ENCODE results near the gene GPT2.

GPT2 gene

GRCh38 chr16:46889942-46890300 is 5.8 kb downstream of the GPT2 start:
- ATAC-seq, result no peak
- TF ChIP-seq ZC3H10 (CRISPR knock-in tag; IDR thresholded peaks at IDR 0.05), result no peak
- no peak for TF ChIP-seq TCF4 (CRISPR knock-in tag; IDR thresholded peaks at IDR 0.05; ENCODE audit: borderline replicate concordance)
- no peak for TF ChIP-seq PPARA (CRISPR knock-in tag; IDR thresholded peaks at IDR 0.05; ENCODE audit: borderline replicate concordance)
- TF ChIP-seq TSHZ2 (CRISPR knock-in tag; IDR thresholded peaks at IDR 0.05), result no peak
- TF ChIP-seq ZNF70 (CRISPR knock-in tag; IDR thresholded peaks at IDR 0.05), result no peak
- TF ChIP-seq RARB (CRISPR knock-in tag; IDR thresholded peaks at IDR 0.05), result no peak

GRCh38 chr16:46891910-46892309 is 7.7 kb downstream of the GPT2 start:
- TF ChIP-seq ISL1 (CRISPR knock-in tag; IDR thresholded peaks at IDR 0.05) (no peak), RARB (CRISPR knock-in tag; IDR thresholded peaks at IDR 0.05) (no peak), GLIS3 (CRISPR knock-in tag; IDR thresholded peaks at IDR 0.05) (no peak), PATZ1 (CRISPR knock-in tag; IDR thresholded peaks at IDR 0.05; ENCODE audit: borderline replicate concordance) (no peak), ZFP30 (CRISPR knock-in tag; IDR thresholded peaks at IDR 0.05) (no peak), ZNF70 (CRISPR knock-in tag; IDR thresholded peaks at IDR 0.05) (no peak), SNAI2 (CRISPR knock-in tag; IDR thresholded peaks at IDR 0.05) (no peak), ESRRG (CRISPR knock-in tag; IDR thresholded peaks at IDR 0.05) (no peak), ZNF8 (CRISPR knock-in tag; IDR thresholded peaks at IDR 0.05) (no peak), POU6F1 (CRISPR knock-in tag; IDR thresholded peaks at IDR 0.05; ENCODE audit: borderline replicate concordance, low read depth) (no peak), TOX (CRISPR knock-in tag; IDR thresholded peaks at IDR 0.05; ENCODE audit: borderline replicate concordance) (no peak), TSHZ2 (CRISPR knock-in tag; IDR thresholded peaks at IDR 0.05) (no peak), OSR1 (CRISPR knock-in tag; IDR thresholded peaks at IDR 0.05) (no peak)

GRCh38 chr16:46894036-46894672 is 10.0 kb downstream of the GPT2 start:
- ATAC-seq, result no peak
- TF ChIP-seq BACH2 (CRISPR knock-in tag; IDR thresholded peaks at IDR 0.05; ENCODE audit: borderline replicate concordance) (no peak), CREB5 (CRISPR knock-in tag; IDR thresholded peaks at IDR 0.05; ENCODE audit: low read depth) (no peak), ZFP3 (CRISPR knock-in tag; IDR thresholded peaks at IDR 0.05) (no peak), SNAI2 (CRISPR knock-in tag; IDR thresholded peaks at IDR 0.05) (no peak), CSDC2 (CRISPR knock-in tag; IDR thresholded peaks at IDR 0.05) (no peak), ESRRG (CRISPR knock-in tag; IDR thresholded peaks at IDR 0.05) (no peak), POU6F1 (CRISPR knock-in tag; IDR thresholded peaks at IDR 0.05; ENCODE audit: borderline replicate concordance, low read depth) (no peak), TCF4 (CRISPR knock-in tag; IDR thresholded peaks at IDR 0.05; ENCODE audit: borderline replicate concordance) (no peak), ZC3H10 (CRISPR knock-in tag; IDR thresholded peaks at IDR 0.05) (no peak), TSHZ2 (CRISPR knock-in tag; IDR thresholded peaks at IDR 0.05) (no peak), PPARA (CRISPR knock-in tag; IDR thresholded peaks at IDR 0.05; ENCODE audit: borderline replicate concordance) (no peak)

More at GRCh38 chr16:46891910-46892309, 7.7 kb downstream of the GPT2 start:
- no peak for ATAC-seq
